Caco-2 (cell line): Measurements from ENCODE around the gene TPX2. TPM values are rescaled to one million over a fixed set of nuclear protein-coding genes. Genes with fewer than 3 reads are reported as not detected.

Experiments
- BruUV-seq: library from RNA; stranded (reverse); fragments of 400-500 nt; replicated peaks from 2 replicates; lab custom pipeline; 2021; lab: Mats Ljungman, UMichigan
- CTCF ChIA-PET: fragments of 300-600 bp; sonication (Branson Sonifier 250); formaldehyde crosslinking; loops from one replicate; lab custom pipeline; 2022; ENCODE audit warnings: antibody characterized with exemption; lab: Charles Lee
- POLR2A ChIA-PET: fragments of 300-600 bp; sonication (Branson Sonifier 250); formaldehyde crosslinking; loops from one replicate; lab custom pipeline; 2022; ENCODE audit warnings: antibody characterized with exemption; lab: Charles Lee
- DNase-seq, 2 experiments: peaks; one replicate each; pipeline versions ENCODE4 v3.0.0 to v3.0.0-alpha.2; 2020 to 2022
- H3K27me3 ChIP-seq: replicated peaks from 2 replicates; pipeline ENCODE4 v1.6.0; 2011; ENCODE audit warnings: low read length; ENCODE audit not compliant: control insufficient read depth, insufficient read depth
- H3K36me3 ChIP-seq: 2 replicates; pipeline ENCODE4 v1.5.1; 2011; ENCODE audit warnings: low read length; ENCODE audit not compliant: control insufficient read depth, insufficient read depth
- H3K4me1 ChIP-seq: fragments of 250-450 bp; sonication (Bioruptor Pico); 2 replicates; pipeline ENCODE4 v1.5.1; 2020; ENCODE audit warnings: mild to moderate bottlenecking
- H3K4me3 ChIP-seq: 2 replicates; pipeline ENCODE4 v1.5.1; 2011; ENCODE audit warnings: low read depth, mild to moderate bottlenecking, control low read depth, low read length
- H3K9me3 ChIP-seq: fragments of 250-450 bp; sonication (Bioruptor Pico); 2 replicates; pipeline ENCODE4 v1.5.1; 2020; ENCODE audit warnings: mild to moderate bottlenecking, moderate library complexity
- H3K27ac Mint-ChIP-seq: one replicate; pipeline ENCODE4 v1.8.0; 2022; ENCODE audit warnings: mixed read lengths; ENCODE audit not compliant: unreplicated experiment
- H3K27me3 Mint-ChIP-seq: one replicate; pipeline ENCODE4 v1.8.0; 2022; ENCODE audit warnings: mixed read lengths; ENCODE audit not compliant: insufficient read depth, unreplicated experiment
- H3K36me3 Mint-ChIP-seq: one replicate; pipeline ENCODE4 v1.8.0; 2022; ENCODE audit warnings: mild to moderate bottlenecking, mixed read lengths; ENCODE audit not compliant: insufficient read depth, unreplicated experiment
- H3K4me1 Mint-ChIP-seq: one replicate; pipeline ENCODE4 v1.8.0; 2022; ENCODE audit warnings: low read depth, mixed read lengths; ENCODE audit not compliant: unreplicated experiment
- H3K4me3 Mint-ChIP-seq: one replicate; pipeline ENCODE4 v1.8.0; 2022; ENCODE audit warnings: mild to moderate bottlenecking, moderate library complexity, mixed read lengths; ENCODE audit not compliant: unreplicated experiment
- H3K9me3 Mint-ChIP-seq: one replicate; pipeline ENCODE4 v1.8.0; 2022; ENCODE audit warnings: mixed read lengths; ENCODE audit not compliant: unreplicated experiment
- CTCF ChIP-seq, 2 experiments: fragments of 200-600 bp in 1 of 2; IDR thresholded peaks; 1 replicate in 1 of 2; 2 replicates in 1 of 2; pipeline versions ENCODE4 v1.5.1 to v1.8.0; 2011 to 2022; ENCODE audit warnings: antibody characterized with exemption in 1 of 2, control low read depth in 1 of 2, inconsistent platforms in 1 of 2, low read depth in 1 of 2, low read length in 1 of 2, mild to moderate bottlenecking in 1 of 2, moderate library complexity in 1 of 2; ENCODE audit not compliant: insufficient read depth in 1 of 2, severe bottlenecking in 1 of 2, unreplicated experiment in 1 of 2
- intact Hi-C: fragments of 100-400 bp; cut with micrococcal nuclease; formaldehyde crosslinking; loops from one replicate; pipeline ENCODE4 v1.10.0; 2022; ENCODE audit not compliant: unreplicated experiment
- total RNA-seq: library from RNA; stranded (reverse); gene quantifications from 2 replicates; pipeline ENCODE4 v1.2.3, GENCODE V29; 2022

TPX2 gene
- total RNA-seq, 1 experiment from 2014 or later = 237 TPM

GRCh38 chr20:31721408-31722256 is 17.5 kb upstream of the TPX2 start:
- Mint-ChIP-seq H3K27ac (peak overlapping the region; percentile 97), H3K9me3 (no peaks in the 10 kb centered on the region), H3K4me1 (peaks cover 34% of the 10 kb centered on the region), H3K36me3 (peaks cover 75% of the 10 kb centered on the region), H3K27me3 (no peaks in the 10 kb centered on the region), H3K4me3 (peak overlapping the region; percentile 96)
- ChIA-PET CTCF (interaction anchor here (0.8 to 6.4 kb wide), 11 partner anchors 9 to 161 kb away, joined by 3 to 394 read pairs (median 48); no protein-coding TSS in a partner anchor), POLR2A (interaction anchor here (0.6 to 6.5 kb wide), 13 partner anchors 10 to 296 kb away, joined by 3 to 169 read pairs (median 40); partner anchors contain the start of gene ID1)
- intact Hi-C loops = loop anchor here (2.0 kb wide), 1 partner anchor 159 kb away; no protein-coding TSS in a partner anchor
- BruUV-seq = TSS peak; percentile 26
- no peaks in the 10 kb centered on the region for H3K9me3 ChIP-seq
- peak overlapping the region; percentile 75 for H3K4me3 ChIP-seq
- H3K36me3 ChIP-seq = peaks cover 20% of the 10 kb centered on the region
- H3K4me1 ChIP-seq = peaks cover 30% of the 10 kb centered on the region
- no peaks in the 10 kb centered on the region for H3K27me3 ChIP-seq
- peak; percentile 54 to 66 for DNase-seq
- TF ChIP-seq CTCF (IDR thresholded peaks at IDR 0.05; ENCODE audit: insufficient read depth in 1 of 2, low read depth in 1 of 2, low read length in 1 of 2, severe bottlenecking in 1 of 2, unreplicated experiment in 1 of 2) = no peak

- intact Hi-C loops = loop anchor here (1.0 to 2.0 kb wide), 3 partner anchors 61 to 160 kb away; no protein-coding TSS in a partner anchor
- ChIA-PET POLR2A (interaction anchor here (0.6 to 6.5 kb wide), 24 partner anchors 11 to 295 kb away, joined by 3 to 169 read pairs (median 10); partner anchors contain the start of genes ID1 and TPX2), CTCF (interaction anchor here (0.6 to 6.4 kb wide), 41 partner anchors 9 to 1767 kb away, joined by 3 to 394 read pairs (median 12); partner anchors contain the start of genes CBFA2T2, ID1 and TPX2)
- H3K4me3 ChIP-seq = peak within 1 kb of the TSS; percentile 75
- H3K36me3 Mint-ChIP-seq = peaks cover 67% of the 10 kb centered on the region
- H3K4me1 Mint-ChIP-seq = peaks cover 26% of the 10 kb centered on the region
- no peaks in the 10 kb centered on the region for H3K27me3 Mint-ChIP-seq
- H3K4me1 ChIP-seq = peaks cover 22% of the 10 kb centered on the region
- H3K27ac Mint-ChIP-seq = peak within 1 kb of the TSS; percentile 97
- no peaks in the 10 kb centered on the region for H3K9me3 ChIP-seq
- no peaks in the 10 kb centered on the region for H3K9me3 Mint-ChIP-seq
- H3K27me3 ChIP-seq = no peaks in the 10 kb centered on the region
- H3K4me3 Mint-ChIP-seq = peak within 1 kb of the TSS; percentile 96
- no TSS peak for BruUV-seq
- peaks cover 20% of the 10 kb centered on the region for H3K36me3 ChIP-seq
- DNase-seq = peak; percentile 96
- TF ChIP-seq CTCF (IDR thresholded peaks at IDR 0.05; ENCODE audit: insufficient read depth in 1 of 2, low read depth in 1 of 2, low read length in 1 of 2, severe bottlenecking in 1 of 2, unreplicated experiment in 1 of 2) = peak; percentile 92 to 95
Measured at GRCh38 chr20:31722257-31723068, 16.6 kb upstream of the TPX2 start, which contains the start of gene BCL2L1. BCL2L1 (minus strand) TSS chr20:31722868; CDS start chr20:31722218, 650 bp downstream.
